Karpas-422 (cell line): Measurements from ENCODE around the gene ZNF679. TPM values are rescaled to one million over a fixed set of nuclear protein-coding genes. Genes with fewer than 3 reads are reported as not detected.
"Not testable (repeated sequence)": the region's sequence is repeated elsewhere in the genome, so short reads cannot be mapped to it uniquely, and the experiment has no call there.

Experiments
- DNase-seq: peaks from one replicate; pipeline ENCODE4 v3.0.0-alpha.2; 2015
- H2AFZ ChIP-seq: fragments of 200-600 bp; sonication (generic); 2 replicates; pipeline ENCODE4 v1.6.1; 2014; ENCODE audit warnings: antibody characterized with exemption, low read length, mixed read lengths
- H3K27ac ChIP-seq: fragments of 200-600 bp; sonication (generic); 2 replicates; pipeline ENCODE4 v1.5.1; 2014; ENCODE audit warnings: mild to moderate bottlenecking, low read length, moderate library complexity
- H3K27me3 ChIP-seq: fragments of 200-600 bp; sonication (generic); 2 replicates; pipeline ENCODE4 v1.6.1; 2014; ENCODE audit warnings: low read length, mixed read lengths
- H3K36me3 ChIP-seq: fragments of 200-600 bp; sonication (generic); 2 replicates; pipeline ENCODE4 v1.6.1; 2014; ENCODE audit warnings: low read length, mixed read lengths; ENCODE audit not compliant: insufficient read depth
- H3K4me1 ChIP-seq: fragments of 200-600 bp; sonication (generic); 2 replicates; pipeline ENCODE4 v1.6.1; 2014; ENCODE audit warnings: mild to moderate bottlenecking, low read length, mixed read lengths
- H3K4me2 ChIP-seq: fragments of 200-600 bp; sonication (generic); 2 replicates; pipeline ENCODE4 v1.6.1; 2014; ENCODE audit warnings: low read length, low read depth, mild to moderate bottlenecking; ENCODE audit not compliant: poor library complexity, severe bottlenecking
- H3K4me3 ChIP-seq: fragments of 200-600 bp; sonication (generic); 2 replicates; pipeline ENCODE4 v1.5.1; 2014; ENCODE audit warnings: mild to moderate bottlenecking, antibody characterized with exemption, low read length, mixed read lengths
- H3K79me2 ChIP-seq: fragments of 200-600 bp; sonication (generic); 2 replicates; pipeline ENCODE4 v1.6.1; 2014; ENCODE audit warnings: mild to moderate bottlenecking, low read length, mixed read lengths
- H3K9ac ChIP-seq: fragments of 200-600 bp; sonication (generic); 2 replicates; pipeline ENCODE4 v1.6.0; 2014; ENCODE audit warnings: low read length
- H3K9me2 ChIP-seq: fragments of 200-600 bp; sonication (generic), shearing (Covaris generic); replicated peaks from 2 replicates; pipeline ENCODE4 v1.6.0; 2014; ENCODE audit warnings: mild to moderate bottlenecking, low read length, moderate library complexity; ENCODE audit not compliant: insufficient read depth
- H3K9me3 ChIP-seq: fragments of 300-700, 200-600 bp; sonication (generic); 2 replicates; pipeline ENCODE4 v1.6.1; 2014; ENCODE audit warnings: low read length, mixed read lengths
- H4K20me1 ChIP-seq: fragments of 200-600 bp; sonication (generic); 2 replicates; pipeline ENCODE4 v1.6.1; 2014; ENCODE audit warnings: mild to moderate bottlenecking, antibody characterized with exemption, low read length, low read depth; ENCODE audit not compliant: insufficient read depth
- total RNA-seq: library from RNA; depleted of rRNA; stranded (reverse); fragments of >200 nt; shearing (Covaris generic); gene quantifications from 2 replicates; pipeline ENCODE4 v1.2.3, GENCODE V29; 2014; ENCODE audit warnings: low replicate concordance

The ZNF679 gene
- total RNA-seq, 1 experiment from 2014 or later: not detected

DNA sequence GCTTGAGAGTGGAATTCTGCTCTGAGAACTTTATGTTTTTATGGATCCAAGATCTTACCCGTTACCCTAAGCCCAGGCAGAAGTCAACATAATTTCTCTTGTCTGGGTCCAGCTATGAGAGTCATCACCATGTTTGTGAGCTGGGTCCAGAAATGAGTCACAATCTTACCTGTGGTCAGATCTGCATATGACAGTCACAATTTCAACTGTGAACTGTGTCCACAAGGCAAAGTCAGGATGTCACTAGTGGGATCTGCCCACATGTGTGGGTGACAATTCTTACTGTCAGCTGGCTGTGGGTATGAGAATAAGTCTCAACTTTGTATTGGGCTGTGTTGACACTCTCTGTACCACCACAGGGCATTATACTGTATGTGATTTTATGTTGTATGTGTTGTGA is 69.1 kb downstream of the ZNF679 start:
- not testable (repeated sequence) for H3K79me2 ChIP-seq, H3K9ac ChIP-seq, H3K27me3 ChIP-seq, H3K9me3 ChIP-seq, DNase-seq, H3K4me3 ChIP-seq, H3K9me2 ChIP-seq, H2AFZ ChIP-seq, H4K20me1 ChIP-seq, H3K27ac ChIP-seq, H3K36me3 ChIP-seq, H3K4me1 ChIP-seq, H3K4me2 ChIP-seq

DNA sequence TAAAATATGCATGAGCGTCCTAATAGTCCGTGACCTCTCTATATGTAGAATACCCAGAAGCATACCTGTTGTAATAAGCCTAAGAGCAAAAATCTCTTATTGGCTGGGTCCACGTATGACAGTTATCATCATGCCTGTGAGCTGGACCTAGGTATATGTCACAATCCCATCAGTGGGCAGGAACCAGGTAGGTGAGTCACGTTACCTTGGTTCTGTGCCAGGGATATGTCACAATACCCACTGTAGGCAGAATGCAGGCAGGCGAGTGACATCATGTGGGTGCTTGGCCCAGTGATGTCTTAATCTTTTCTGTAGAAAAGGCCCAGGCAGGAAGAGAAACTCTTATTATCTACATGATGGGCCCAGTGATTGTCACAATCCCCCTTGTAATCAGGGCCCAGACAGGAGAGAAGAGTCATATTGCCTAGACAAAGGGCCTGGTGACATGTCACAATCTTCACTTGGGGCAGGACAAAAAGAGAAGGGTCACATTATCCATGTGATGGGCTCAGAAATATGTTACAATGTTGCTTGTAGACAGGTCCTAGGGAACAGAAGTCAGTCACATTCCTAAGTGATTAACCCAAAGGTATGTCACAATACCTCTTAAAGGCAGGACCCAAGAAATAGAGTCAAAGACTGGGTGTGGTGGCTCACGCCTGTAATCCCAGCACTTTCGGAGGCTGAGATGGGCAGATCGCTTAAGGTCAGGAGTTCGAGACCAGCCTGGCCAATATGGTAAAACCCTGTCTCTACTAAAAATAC is 72.5 kb downstream of the ZNF679 start:
- Histone ChIP-seq H3K36me3 (no peaks in the 10 kb centered on the region), H3K79me2 (no peaks in the 10 kb centered on the region), H3K9me2 (no peaks in the 10 kb centered on the region), H3K9me3 (no peaks in the 10 kb centered on the region), H3K27me3 (no peaks in the 10 kb centered on the region), H3K4me3 (no peak overlapping the region), H3K4me2 (no peak overlapping the region), H4K20me1 (no peaks in the 10 kb centered on the region), H3K9ac (no peak overlapping the region), H3K27ac (peak overlapping the region; percentile 44), H2AFZ (no peak overlapping the region), H3K4me1 (peaks cover 26% of the 10 kb centered on the region)
- no peak for DNase-seq

GRCh38 chr7:64307254-64308015 is 79.2 kb downstream of the ZNF679 start:
- peak; percentile 99 for DNase-seq
- H3K79me2 ChIP-seq: peaks cover 14% of the 10 kb centered on the region
- peak overlapping the region; percentile 88 for H3K9ac ChIP-seq
- H3K4me1 ChIP-seq: peaks cover 44% of the 10 kb centered on the region
- H3K9me2 ChIP-seq: no peaks in the 10 kb centered on the region
- H3K36me3 ChIP-seq: peaks cover 5% of the 10 kb centered on the region; the same call in 1 of the 2 replicates
- H3K9me3 ChIP-seq: no peaks in the 10 kb centered on the region
- H2AFZ ChIP-seq: peak overlapping the region; percentile 46; the same call in 1 of the 2 replicates
- H3K27me3 ChIP-seq: no peaks in the 10 kb centered on the region
- H3K4me2 ChIP-seq: peak overlapping the region; percentile 81
- H3K4me3 ChIP-seq: peak overlapping the region; percentile 85
- H4K20me1 ChIP-seq: no peaks in the 10 kb centered on the region
- H3K27ac ChIP-seq: peak overlapping the region; percentile 98

- Histone ChIP-seq H3K36me3 (peaks cover 5% of the 10 kb centered on the region; the same call in 1 of the 2 replicates), H3K79me2 (peaks cover 14% of the 10 kb centered on the region), H4K20me1 (no peaks in the 10 kb centered on the region), H3K4me3 (peak overlapping the region; percentile 85), H3K27me3 (no peaks in the 10 kb centered on the region), H3K9me2 (no peaks in the 10 kb centered on the region), H3K4me2 (peak overlapping the region; percentile 81), H3K9ac (peak overlapping the region; percentile 88), H3K9me3 (no peaks in the 10 kb centered on the region), H2AFZ (no peak overlapping the region), H3K27ac (peak overlapping the region; percentile 61), H3K4me1 (peaks cover 49% of the 10 kb centered on the region)
- peak; percentile 66 for DNase-seq
Observed at GRCh38 chr7:64308016-64308270, 79.7 kb downstream of the ZNF679 start.

- Histone ChIP-seq H3K79me2 (peaks cover 31% of the 10 kb centered on the region), H3K36me3 (peaks cover 13% of the 10 kb centered on the region)
- no peak for DNase-seq
Observed at GRCh38 chr7:64310426-64310825, 82.2 kb downstream of the ZNF679 start.

DNA sequence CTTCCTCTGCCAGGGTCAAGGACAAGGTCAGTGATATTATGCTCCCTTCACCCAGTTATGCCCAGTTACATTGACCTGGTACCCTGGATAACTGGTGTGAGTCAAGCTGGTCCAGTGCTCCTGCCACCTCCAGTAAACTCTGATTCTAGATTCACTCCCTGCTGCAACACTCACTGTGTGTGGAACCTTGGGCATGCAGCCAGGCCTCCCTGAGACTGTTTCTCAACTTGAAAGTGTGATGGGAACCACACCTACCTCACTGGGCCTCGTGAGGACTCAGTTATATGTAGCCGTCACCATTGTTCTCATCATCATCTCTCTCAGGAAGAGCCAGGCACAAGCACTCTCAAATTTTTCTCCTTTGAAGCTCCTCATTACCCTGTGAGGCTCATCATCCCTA is 84.6 kb downstream of the ZNF679 start:
- no peak for DNase-seq
- H4K20me1 ChIP-seq: no peaks in the 10 kb centered on the region
- H3K4me2 ChIP-seq: peak overlapping the region; percentile 78

More at GRCh38 chr7:64310426-64310825, 82.2 kb downstream of the ZNF679 start:
- H3K27me3 ChIP-seq: no peaks in the 10 kb centered on the region
- no peak overlapping the region for H3K27ac ChIP-seq
- peaks cover 46% of the 10 kb centered on the region for H3K4me1 ChIP-seq
- H3K9me3 ChIP-seq: peaks cover 6% of the 10 kb centered on the region
- no peak overlapping the region for H2AFZ ChIP-seq
- no peaks in the 10 kb centered on the region for H4K20me1 ChIP-seq
- H3K4me2 ChIP-seq: no peak overlapping the region
- no peaks in the 10 kb centered on the region for H3K9me2 ChIP-seq
- no peak overlapping the region for H3K9ac ChIP-seq
- no peak overlapping the region for H3K4me3 ChIP-seq

DNA sequence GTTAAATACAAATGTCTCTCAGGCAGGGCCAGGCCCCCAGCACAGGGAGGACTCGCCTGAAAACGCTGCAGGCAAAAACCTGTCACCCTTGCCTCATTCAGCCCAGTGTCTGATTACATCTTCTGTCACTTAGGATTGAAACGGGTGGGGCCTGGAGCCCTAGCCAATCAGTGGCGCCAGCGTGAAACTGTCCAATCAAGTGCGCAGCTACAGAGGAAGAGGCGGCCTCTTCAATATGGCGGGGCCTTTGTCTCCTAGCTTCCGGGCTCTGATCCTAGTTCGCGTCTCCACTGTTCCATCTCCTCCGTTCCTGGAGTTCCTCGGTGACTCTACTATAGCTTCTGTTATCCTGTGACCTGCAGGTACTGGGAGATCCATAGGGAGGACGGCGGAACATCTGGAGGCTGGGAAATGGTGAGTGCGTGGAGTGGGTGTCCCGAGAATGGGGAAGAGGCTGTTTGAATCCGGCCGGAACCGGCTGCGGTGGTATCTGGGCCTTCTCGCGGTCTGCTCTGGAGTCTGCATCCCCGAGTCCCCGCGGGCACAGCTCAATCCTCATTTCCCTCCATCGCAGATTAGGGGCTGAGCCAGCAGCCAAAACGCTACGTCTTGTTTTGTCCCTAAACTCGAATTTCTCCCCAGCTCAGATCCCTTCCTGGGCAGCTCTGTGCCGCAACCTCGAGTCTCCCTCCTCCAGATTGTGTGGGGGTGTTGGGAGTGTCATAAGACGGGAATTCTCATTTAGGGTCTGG is 85.6 kb downstream of the ZNF679 start, which contains the start of gene ZNF736:
ZNF736 (plus strand) TSS at position 222 of the 752 bp plus-strand sequence; CDS start at position 412, 190 bp downstream.
- Histone ChIP-seq H3K27ac (peak within 1 kb of the TSS; percentile 86), H3K4me1 (peaks cover 23% of the 10 kb centered on the region), H3K27me3 (no peaks in the 10 kb centered on the region), H3K79me2 (peaks cover 52% of the 10 kb centered on the region), H3K4me3 (peak within 1 kb of the TSS; percentile 73), H3K9me3 (peaks cover 24% of the 10 kb centered on the region), H3K4me2 (peak within 1 kb of the TSS; percentile 78), H3K36me3 (peaks cover 42% of the 10 kb centered on the region), H4K20me1 (no peaks in the 10 kb centered on the region), H2AFZ (peak within 1 kb of the TSS; percentile 60; the same call in 1 of the 2 replicates), H3K9ac (peak within 1 kb of the TSS; percentile 81), H3K9me2 (no peaks in the 10 kb centered on the region)
- peak; percentile 98 for DNase-seq

More for the DNA sequence above, 84.6 kb downstream of the ZNF679 start:
- peak overlapping the region; percentile 73; the same call in 1 of the 2 replicates for H3K4me3 ChIP-seq
- H3K79me2 ChIP-seq: peaks cover 48% of the 10 kb centered on the region
- H3K9me3 ChIP-seq: peaks cover 18% of the 10 kb centered on the region
- no peaks in the 10 kb centered on the region for H3K9me2 ChIP-seq
- peaks cover 34% of the 10 kb centered on the region for H3K4me1 ChIP-seq
- peak overlapping the region; percentile 81 for H3K9ac ChIP-seq
- H2AFZ ChIP-seq: no peak overlapping the region
- H3K27me3 ChIP-seq: no peaks in the 10 kb centered on the region
- H3K36me3 ChIP-seq: peaks cover 35% of the 10 kb centered on the region
- peak overlapping the region; percentile 86 for H3K27ac ChIP-seq
